Effector CD8-positive, alpha-beta T cell (primary cell): ENCODE measurements around the gene AMT.

Experiments
- DNase-seq: peaks from one replicate; lab custom pipeline; 2025; lab: John Stamatoyannopoulos, UW

AMT gene

DNA sequence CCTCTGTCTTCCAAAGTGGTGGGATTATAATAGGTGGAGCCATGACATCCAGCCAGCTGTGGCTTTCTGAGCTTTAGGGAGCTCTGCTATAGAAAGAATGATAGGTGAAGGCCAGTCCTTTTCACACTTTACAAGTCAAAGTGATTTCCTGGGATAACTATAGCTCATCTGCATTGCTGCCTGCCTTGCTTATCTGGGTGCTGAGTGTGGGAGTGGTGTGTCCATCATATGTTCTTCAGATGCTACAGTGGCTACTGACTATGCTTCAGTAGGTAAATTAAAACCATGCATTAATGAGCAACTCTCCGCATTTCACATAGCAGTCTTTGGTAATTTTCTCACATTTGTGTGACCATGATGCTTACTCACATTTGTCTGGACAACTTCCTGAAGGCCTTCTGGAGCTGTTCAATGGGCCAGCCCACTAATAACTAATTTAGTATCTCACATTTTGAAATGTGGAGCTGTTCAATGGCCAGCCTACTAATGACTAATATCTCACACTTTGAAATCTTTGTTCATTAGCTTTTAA is 33.9 kb downstream of the AMT start:
- DNase-seq, result no peak

DNA sequence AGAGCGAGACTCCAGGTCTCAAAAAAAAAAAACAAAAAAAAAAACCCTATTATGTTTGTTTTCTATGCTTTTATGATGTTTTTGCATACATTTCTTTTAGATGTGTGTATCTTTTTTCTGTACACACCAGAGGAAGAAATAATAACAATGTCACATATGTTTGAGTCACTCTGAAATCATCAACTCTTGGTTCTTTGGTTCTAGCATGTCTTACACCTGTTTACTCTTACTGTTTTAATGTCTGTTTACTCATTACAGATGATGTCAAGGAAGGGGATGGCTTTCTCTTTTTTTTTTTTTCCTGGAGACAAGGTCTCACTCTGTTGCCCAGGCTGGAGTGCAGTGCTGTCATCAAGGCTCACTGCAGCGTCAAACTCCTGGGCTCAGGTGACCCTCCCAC is 34.6 kb downstream of the AMT start:
- DNase-seq, result no peak

DNA sequence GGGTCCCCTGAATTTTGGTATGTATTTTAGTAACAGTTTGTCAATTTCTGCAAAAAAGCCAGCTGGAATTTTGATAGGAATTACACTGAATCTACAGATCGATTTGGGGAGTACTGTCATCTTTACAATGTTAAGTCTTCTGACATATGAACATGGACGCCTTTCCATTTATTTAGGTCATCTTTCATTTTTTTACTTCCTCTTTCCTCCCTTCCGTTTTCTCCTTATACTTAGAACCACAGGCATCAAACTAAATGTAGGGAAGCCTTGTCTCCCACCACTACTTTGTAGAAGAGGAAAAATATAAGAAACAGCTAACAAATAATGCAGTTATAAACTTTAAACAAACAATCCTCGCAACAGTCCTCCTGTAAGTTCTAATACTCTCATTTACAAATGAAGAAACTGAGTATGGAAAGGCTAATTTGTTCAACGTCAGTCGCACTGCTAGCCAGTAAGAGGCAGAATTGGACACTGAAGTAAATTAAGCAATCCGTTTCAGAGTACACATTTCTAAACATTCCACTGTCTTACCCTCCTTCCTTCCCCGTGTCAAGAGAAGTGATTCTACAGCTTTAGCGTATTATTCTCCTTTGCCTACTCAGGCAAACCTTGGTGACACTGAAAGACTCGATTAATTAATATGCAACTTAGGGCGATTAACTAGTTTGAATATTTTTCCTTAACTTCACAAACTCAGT is 36.1 kb downstream of the AMT start:
- no peak for DNase-seq

DNA sequence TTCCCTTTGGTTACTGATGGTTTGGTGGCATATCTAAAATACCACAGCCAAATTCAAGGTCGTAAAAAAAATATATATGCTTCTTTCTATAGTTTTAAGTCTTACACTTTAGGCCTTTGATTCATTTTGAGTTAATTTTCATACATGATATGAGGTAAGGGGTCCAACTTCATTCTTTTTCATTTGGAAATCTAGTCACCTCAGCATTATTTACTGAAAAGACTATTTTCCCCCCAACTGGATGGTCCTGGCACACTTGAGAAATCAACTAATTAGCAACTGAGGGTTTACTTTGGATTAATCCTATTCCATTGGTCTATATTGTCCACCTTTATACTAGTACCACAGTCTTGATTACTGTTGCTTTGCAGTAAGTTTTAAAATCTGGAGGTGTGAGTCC is 36.7 kb downstream of the AMT start:
- no peak for DNase-seq

DNA sequence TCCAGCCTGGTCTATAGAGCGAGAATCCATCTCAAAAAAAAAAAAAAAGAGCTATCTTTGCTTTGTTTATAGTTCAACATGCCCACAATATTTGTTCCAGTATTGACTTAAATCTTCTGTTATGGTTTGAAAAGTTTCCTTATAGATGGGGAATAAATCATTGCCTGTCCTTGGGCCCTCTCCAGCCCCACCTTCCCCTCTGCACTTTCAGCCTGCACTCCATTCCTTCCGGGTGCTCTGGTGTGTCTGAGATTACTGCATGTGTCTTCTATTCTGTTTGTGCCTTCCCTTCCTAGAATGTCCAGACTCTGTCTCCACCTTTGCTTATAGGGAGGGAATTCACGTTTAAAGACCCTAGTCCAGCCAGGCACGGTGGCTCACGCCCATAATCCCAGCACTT is 38.9 kb downstream of the AMT start:
- DNase-seq, result no peak

DNA sequence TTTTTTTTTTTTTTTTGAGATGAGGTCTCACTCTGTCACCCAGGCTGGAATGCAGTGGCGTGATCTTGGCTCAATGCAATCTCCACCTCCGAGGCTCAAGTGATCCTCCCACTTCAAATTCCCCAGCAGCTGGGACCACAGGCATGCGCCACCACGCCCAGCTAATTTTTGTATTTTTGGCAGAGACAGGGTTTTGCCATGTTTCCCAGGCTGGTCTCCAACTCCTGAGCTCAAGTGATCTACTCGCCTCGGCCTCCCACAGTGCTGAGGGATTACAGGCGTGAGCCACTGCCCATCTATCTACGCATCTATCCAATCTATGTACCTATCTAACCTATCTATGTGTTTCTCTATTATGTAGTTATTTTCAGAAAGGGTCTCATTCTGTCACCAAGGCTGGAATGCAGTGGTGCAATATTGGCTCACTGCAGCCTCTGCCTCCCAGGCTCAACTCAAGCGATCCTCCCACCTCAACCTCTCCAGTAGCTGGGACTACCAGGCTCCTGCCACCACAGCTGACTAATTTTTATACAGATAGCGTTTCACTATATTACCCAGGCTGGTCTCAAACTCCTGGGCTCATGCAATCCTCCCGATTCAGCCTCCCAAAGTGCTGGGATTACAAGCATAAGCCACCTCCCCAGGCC is 43.9 kb downstream of the AMT start:
- DNase-seq, result no peak

DNA sequence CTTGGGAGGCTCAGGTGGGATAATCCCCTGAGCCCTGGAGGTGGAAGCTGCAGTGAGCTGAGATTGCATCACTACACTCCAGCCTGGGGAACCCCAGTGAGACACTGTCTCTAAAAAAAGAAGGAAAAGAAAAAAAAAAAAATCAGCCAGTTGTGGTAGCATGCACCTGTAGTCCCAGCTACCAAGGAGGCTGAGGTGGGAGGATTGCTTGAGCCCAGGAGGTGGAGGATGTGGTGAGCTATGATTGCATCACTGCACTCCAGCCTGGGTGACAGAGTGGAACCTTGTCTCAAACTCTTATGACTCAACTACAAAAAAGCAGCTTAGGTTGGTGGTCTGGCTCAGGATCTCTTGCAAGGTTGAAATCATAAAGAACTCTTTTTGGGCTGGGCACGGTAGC is 44.8 kb downstream of the AMT start:
- DNase-seq, result no peak

DNA sequence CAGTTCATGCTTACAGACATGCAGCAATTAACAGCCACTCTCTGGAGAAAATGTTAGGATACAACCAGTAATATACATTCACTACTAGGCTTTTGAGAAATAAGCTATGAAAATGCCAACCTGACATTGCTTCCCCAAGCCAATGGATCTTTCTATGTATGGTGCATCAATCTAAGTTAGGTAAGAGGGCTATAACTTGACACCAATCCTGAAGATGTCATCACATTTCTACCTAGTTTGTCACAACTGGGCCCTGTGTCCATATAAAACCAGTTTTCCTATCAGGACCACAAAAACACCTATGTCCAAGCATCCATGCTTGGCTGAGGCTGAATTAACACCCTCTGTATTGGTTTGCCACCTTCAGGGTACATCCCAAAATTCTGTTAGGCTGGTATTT is 50.3 kb downstream of the AMT start:
- DNase-seq, result no peak

DNA sequence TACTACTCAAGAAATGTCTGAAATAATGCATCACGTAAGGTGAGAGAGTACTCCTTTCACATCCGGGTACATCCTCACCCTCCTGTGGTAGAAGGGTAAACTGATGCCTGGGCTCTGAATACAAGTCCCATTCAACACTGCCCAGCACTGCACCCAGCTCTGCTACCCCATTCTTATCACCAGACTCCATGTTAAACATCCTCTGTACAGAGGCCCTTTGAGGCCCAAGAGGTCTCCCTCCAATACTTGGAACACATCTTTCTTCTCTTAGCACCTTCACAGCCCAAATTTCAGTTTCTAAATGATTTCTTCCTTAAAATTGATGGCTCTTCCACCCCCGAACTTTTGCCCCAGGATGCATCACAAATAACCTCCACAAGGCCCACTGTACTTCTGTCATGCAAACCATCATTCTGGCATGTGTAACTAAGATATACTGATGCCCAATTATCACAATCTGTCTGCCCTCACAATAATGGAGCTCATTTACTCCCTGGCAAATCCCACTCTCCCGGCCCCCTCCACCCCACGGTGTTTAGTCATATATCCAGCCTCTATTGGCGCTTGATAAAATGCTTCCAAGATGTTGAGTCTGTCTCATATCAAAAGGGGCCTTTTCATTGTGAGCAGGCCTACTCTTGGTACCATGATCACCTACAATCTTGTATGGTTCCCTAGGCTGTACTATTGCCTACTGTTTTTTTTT is 51.5 kb downstream of the AMT start:
- no peak for DNase-seq
